Testis (tissue), 3 donors: Measurements from ENCODE around the gene STXBP5. TPM values are rescaled to one million over a fixed set of nuclear protein-coding genes. Genes with fewer than 3 reads are reported as not detected.

Source experiments
- DNase-seq: peaks from one replicate; pipeline ENCODE4 v3.0.0-alpha.2; 2019
- H3K27ac ChIP-seq, 2 donors: fragments of 200-600 bp; sonication (generic); one replicate each; pipeline ENCODE4 v1.5.1; 2019
- H3K27me3 ChIP-seq: fragments of 200-600 bp; sonication (generic); one replicate; pipeline ENCODE4 v1.5.1; 2019
- H3K36me3 ChIP-seq: fragments of 200-600 bp; sonication (generic); one replicate; pipeline ENCODE4 v1.5.1; 2017; ENCODE audit warnings: low read depth; ENCODE audit errors: missing control alignments
- H3K4me1 ChIP-seq: fragments of 200-600 bp; sonication (generic); one replicate; pipeline ENCODE4 v1.5.1; 2019
- H3K4me3 ChIP-seq, 2 donors: fragments of 200-600 bp; sonication (generic); one replicate each; pipeline ENCODE4 v1.5.1; 2017 to 2019
- H3K9me3 ChIP-seq: fragments of 200-600 bp; sonication (generic); one replicate; pipeline ENCODE4 v1.5.1; 2017
- CTCF ChIP-seq, 3 experiments: fragments of 450-650 bp in 2 of 3; fragments of 200-600 bp in 1 of 3; sonication (generic) in 1 of 3; IDR thresholded peaks; one replicate each; pipeline ENCODE4 v1.5.1; 2016 to 2019; ENCODE audit warnings: antibody characterized with exemption in 3 of 3, mild to moderate bottlenecking in 2 of 3, moderate library complexity in 1 of 3
- POLR2A ChIP-seq: fragments of 450-650 bp; IDR thresholded peaks from one replicate; pipeline ENCODE4 v1.6.1; 2017; ENCODE audit warnings: antibody characterized with exemption, mild to moderate bottlenecking, moderate library complexity
- WGBS, 2 donors: methylation state at CpG; one replicate each; pipeline ENCODE4 v1.1.5; 2018; 5-methylcytosine and 5-hydroxymethylcytosine counted together
- intact Hi-C: fragments of 100-400 bp; cut with DNase I; formaldehyde crosslinking; loops from one replicate; pipeline ENCODE4 v1.15.1; 2023; ENCODE audit warnings: low total_unique reads
- polyA plus RNA-seq: library from polyadenylated mRNA; stranded (reverse); fragments of 350-450 nt; fragmentation: Illumina TruSeq; extraction: RNeasy Lipid Tissue Mini Kit (QIAGEN cat#74804); gene quantifications from one replicate; pipeline ENCODE4 v1.2.3, GENCODE V29; 2014; ENCODE audit warnings: low read depth, low replicate concordance; ENCODE audit not compliant: insufficient read depth
- total RNA-seq, 2 donors: library from RNA; depleted of rRNA; stranded (reverse); fragments of >200 nt; gene quantifications; one replicate each; pipeline ENCODE4 v1.2.3, GENCODE V29; 2016

STXBP5 gene
- total and polyA plus RNA-seq, 3 donors from 2014 or later = 29.9 to 47.4 (median 43.5) TPM

- DNase-seq = no peak
- no peaks in the 10 kb centered on the region for H3K36me3 ChIP-seq
- no peak overlapping the region for H3K4me3 ChIP-seq
- WGBS, 2 donors = 51 to 57% methylated on average over 5 of the region's 5 CpGs
- TF ChIP-seq POLR2A (no peak), CTCF (IDR thresholded peaks at IDR 0.05) (no peak)
- no peaks in the 10 kb centered on the region for H3K4me1 ChIP-seq
- H3K27me3 ChIP-seq = no peaks in the 10 kb centered on the region
- no peaks in the 10 kb centered on the region for H3K9me3 ChIP-seq
- no peak overlapping the region for H3K27ac ChIP-seq
- intact Hi-C loops = no loop called here
Observed at GRCh38 chr6:147205690-147206600, 1.7 kb downstream of the STXBP5 start.

- H3K9me3 ChIP-seq = no peaks in the 10 kb centered on the region
- intact Hi-C loops = no loop called here
- DNase-seq = no peak
- no peak for TF ChIP-seq POLR2A
- TF ChIP-seq CTCF (IDR thresholded peaks at IDR 0.05) = no peak
- no peaks in the 10 kb centered on the region for H3K4me1 ChIP-seq
- 75 to 80% methylated on average over 6 of the region's 6 CpGs for WGBS, 2 donors
- H3K27me3 ChIP-seq = no peaks in the 10 kb centered on the region
- no peak overlapping the region for H3K4me3 ChIP-seq
- H3K36me3 ChIP-seq = no peaks in the 10 kb centered on the region
- H3K27ac ChIP-seq = peak overlapping the region in 1 of 2 donors; percentile 27
Observed at GRCh38 chr6:147207351-147207750, 3.1 kb downstream of the STXBP5 start.

- Histone ChIP-seq H3K4me1 (no peaks in the 10 kb centered on the region), H3K4me3 (no peak overlapping the region), H3K27ac (peak overlapping the region in 1 of 2 donors; percentile 27), H3K36me3 (no peaks in the 10 kb centered on the region), H3K27me3 (no peaks in the 10 kb centered on the region), H3K9me3 (no peaks in the 10 kb centered on the region)
- intact Hi-C loops = no loop called here
- 90 to 93% methylated on average over 4 of the region's 4 CpGs for WGBS, 2 donors
- DNase-seq = no peak
- TF ChIP-seq POLR2A = no peak
- TF ChIP-seq CTCF (IDR thresholded peaks at IDR 0.05) = no peak
Observed at GRCh38 chr6:147207837-147208754, 3.9 kb downstream of the STXBP5 start.

- no peak overlapping the region for H3K27ac ChIP-seq
- no peaks in the 10 kb centered on the region for H3K36me3 ChIP-seq
- TF ChIP-seq POLR2A = no peak
- no peak for TF ChIP-seq CTCF (IDR thresholded peaks at IDR 0.05)
- no peaks in the 10 kb centered on the region for H3K9me3 ChIP-seq
- H3K4me1 ChIP-seq = no peaks in the 10 kb centered on the region
- WGBS, 2 donors = 67 to 68% methylated on average over 2 of the region's 2 CpGs
- DNase-seq = no peak
- no peaks in the 10 kb centered on the region for H3K27me3 ChIP-seq
- no peak overlapping the region for H3K4me3 ChIP-seq
- intact Hi-C loops = no loop called here
Observed at GRCh38 chr6:147209762-147210449, 5.7 kb downstream of the STXBP5 start.
